Mononuclear cell (primary cell): Measurements from ENCODE around the gene MAPKAP1. TPM values are rescaled to one million over a fixed set of nuclear protein-coding genes. Genes with fewer than 3 reads are reported as not detected.
"Not testable (repeated sequence)": the region's sequence is repeated elsewhere in the genome, so short reads cannot be mapped to it uniquely, and the experiment has no call there.

Experiments used
- H3K27me3 ChIP-seq: 2 replicates; pipeline ENCODE4 v1.6.0; 2011; ENCODE audit warnings: low read length, control low read depth; ENCODE audit not compliant: insufficient read depth
- H3K4me1 ChIP-seq: 2 replicates; pipeline ENCODE4 v1.5.1; 2011; ENCODE audit warnings: mild to moderate bottlenecking, low read length, control low read depth; ENCODE audit not compliant: insufficient read depth
- H3K4me3 ChIP-seq: 2 replicates; pipeline ENCODE4 v1.5.1; 2011; ENCODE audit warnings: mild to moderate bottlenecking, low read length, moderate library complexity
- H3K9me3 ChIP-seq: 2 replicates; pipeline ENCODE4 v1.5.1; 2011; ENCODE audit warnings: low read depth, mild to moderate bottlenecking, control low read depth, low read length
- total RNA-seq: library from RNA; depleted of rRNA; stranded (reverse); fragments of >200 nt; gene quantifications from one replicate; pipeline ENCODE4 v1.2.3, GENCODE V29; 2012

MAPKAP1 gene
- total RNA-seq, 1 donor: 41.0 TPM

- H3K27me3 ChIP-seq: no peaks in the 10 kb centered on the region
- no peaks in the 10 kb centered on the region for H3K4me1 ChIP-seq
- no peak overlapping the region for H3K4me3 ChIP-seq
- peaks cover 5% of the 10 kb centered on the region for H3K9me3 ChIP-seq
These were observed 138.4 kb downstream of the MAPKAP1 start for GRCh38 chr9:125568621-125569020.

GRCh38 chr9:125566051-125566450 lies 141.0 kb downstream of the MAPKAP1 start:
- not testable (repeated sequence) for H3K27me3 ChIP-seq, H3K4me3 ChIP-seq, H3K4me1 ChIP-seq, H3K9me3 ChIP-seq

GRCh38 chr9:125565126-125565525 lies 141.9 kb downstream of the MAPKAP1 start:
- Histone ChIP-seq H3K9me3 (no peaks in the 10 kb centered on the region), H3K27me3 (no peaks in the 10 kb centered on the region), H3K4me3 (no peak overlapping the region), H3K4me1 (peaks cover 3% of the 10 kb centered on the region)

- Histone ChIP-seq H3K4me3 (no peak overlapping the region), H3K4me1 (peaks cover 3% of the 10 kb centered on the region), H3K9me3 (no peaks in the 10 kb centered on the region), H3K27me3 (no peaks in the 10 kb centered on the region)
These were observed 142.4 kb downstream of the MAPKAP1 start for GRCh38 chr9:125564631-125565030.

- Histone ChIP-seq H3K27me3 (no peaks in the 10 kb centered on the region), H3K4me1 (peaks cover 3% of the 10 kb centered on the region), H3K9me3 (no peaks in the 10 kb centered on the region), H3K4me3 (no peak overlapping the region)
These were observed 145.4 kb downstream of the MAPKAP1 start for GRCh38 chr9:125561509-125562148.

- Histone ChIP-seq H3K27me3 (no peaks in the 10 kb centered on the region), H3K9me3 (no peaks in the 10 kb centered on the region), H3K4me1 (peaks cover 3% of the 10 kb centered on the region), H3K4me3 (no peak overlapping the region)
These were observed 147.1 kb downstream of the MAPKAP1 start for GRCh38 chr9:125559894-125560293.

- H3K27me3 ChIP-seq: no peaks in the 10 kb centered on the region
- H3K4me1 ChIP-seq: peaks cover 3% of the 10 kb centered on the region
- H3K9me3 ChIP-seq: no peaks in the 10 kb centered on the region
- no peak overlapping the region for H3K4me3 ChIP-seq
These were observed 147.8 kb downstream of the MAPKAP1 start for GRCh38 chr9:125559194-125559593.

GRCh38 chr9:125558453-125559092 lies 148.4 kb downstream of the MAPKAP1 start:
- Histone ChIP-seq H3K4me1 (peaks cover 3% of the 10 kb centered on the region), H3K27me3 (no peaks in the 10 kb centered on the region), H3K9me3 (no peaks in the 10 kb centered on the region), H3K4me3 (no peak overlapping the region)

- Histone ChIP-seq H3K4me1 (no peaks in the 10 kb centered on the region), H3K4me3 (no peak overlapping the region), H3K9me3 (no peaks in the 10 kb centered on the region), H3K27me3 (no peaks in the 10 kb centered on the region)
These were observed 150.8 kb downstream of the MAPKAP1 start for GRCh38 chr9:125556046-125556721.

- no peaks in the 10 kb centered on the region for H3K9me3 ChIP-seq
- no peaks in the 10 kb centered on the region for H3K4me1 ChIP-seq
- H3K4me3 ChIP-seq: no peak overlapping the region
- no peaks in the 10 kb centered on the region for H3K27me3 ChIP-seq
These were observed 152.3 kb downstream of the MAPKAP1 start for GRCh38 chr9:125554726-125555125.

- no peaks in the 10 kb centered on the region for H3K9me3 ChIP-seq
- H3K4me3 ChIP-seq: no peak overlapping the region
- no peaks in the 10 kb centered on the region for H3K27me3 ChIP-seq
- no peaks in the 10 kb centered on the region for H3K4me1 ChIP-seq
These were observed 155.2 kb downstream of the MAPKAP1 start for GRCh38 chr9:125551781-125552180.

GRCh38 chr9:125549891-125550885 lies 156.8 kb downstream of the MAPKAP1 start:
- no peak overlapping the region for H3K4me3 ChIP-seq
- no peaks in the 10 kb centered on the region for H3K27me3 ChIP-seq
- no peaks in the 10 kb centered on the region for H3K4me1 ChIP-seq
- H3K9me3 ChIP-seq: no peaks in the 10 kb centered on the region

- Histone ChIP-seq H3K4me3 (no peak overlapping the region), H3K9me3 (no peaks in the 10 kb centered on the region), H3K4me1 (no peaks in the 10 kb centered on the region), H3K27me3 (no peaks in the 10 kb centered on the region)
These were observed 157.5 kb downstream of the MAPKAP1 start for GRCh38 chr9:125549465-125549871.

GRCh38 chr9:125549039-125549438 lies 158.0 kb downstream of the MAPKAP1 start:
- H3K4me3 ChIP-seq: no peak overlapping the region
- no peaks in the 10 kb centered on the region for H3K9me3 ChIP-seq
- no peaks in the 10 kb centered on the region for H3K4me1 ChIP-seq
- no peaks in the 10 kb centered on the region for H3K27me3 ChIP-seq

- H3K9me3 ChIP-seq: no peaks in the 10 kb centered on the region
- no peaks in the 10 kb centered on the region for H3K4me1 ChIP-seq
- no peak overlapping the region for H3K4me3 ChIP-seq
- no peaks in the 10 kb centered on the region for H3K27me3 ChIP-seq
These were observed 158.9 kb downstream of the MAPKAP1 start for GRCh38 chr9:125548141-125548540.
